Stimulated activated CD8-positive, alpha-beta memory T cell treated with anti-CD3 and anti-CD28 coated beads, Interleukin-2, amount 100 ng/mL, for 1 hour (primary cell): ENCODE results near the gene CD300H.
"Not testable (repeated sequence)": the region's sequence is repeated elsewhere in the genome, so short reads cannot be mapped to it uniquely, and the experiment has no call there.

Experiments used
- DNase-seq, 2 donors: peaks; one replicate each; pipeline ENCODE4 v3.0.0-alpha.2; 2020; ENCODE audit warnings: low read depth in 2 of 2

Gene CD300H

GRCh38 chr17:74584292-74585060 is 17.2 kb upstream of the CD300H start:
- DNase-seq = no peak

- DNase-seq = no peak
Observed at GRCh38 chr17:74582633-74583032, 15.3 kb upstream of the CD300H start.

- DNase-seq = no peak
Observed at GRCh38 chr17:74579900-74580299, 12.6 kb upstream of the CD300H start.

- no peak for DNase-seq
Observed at GRCh38 chr17:74578979-74579378, 11.7 kb upstream of the CD300H start.

DNA sequence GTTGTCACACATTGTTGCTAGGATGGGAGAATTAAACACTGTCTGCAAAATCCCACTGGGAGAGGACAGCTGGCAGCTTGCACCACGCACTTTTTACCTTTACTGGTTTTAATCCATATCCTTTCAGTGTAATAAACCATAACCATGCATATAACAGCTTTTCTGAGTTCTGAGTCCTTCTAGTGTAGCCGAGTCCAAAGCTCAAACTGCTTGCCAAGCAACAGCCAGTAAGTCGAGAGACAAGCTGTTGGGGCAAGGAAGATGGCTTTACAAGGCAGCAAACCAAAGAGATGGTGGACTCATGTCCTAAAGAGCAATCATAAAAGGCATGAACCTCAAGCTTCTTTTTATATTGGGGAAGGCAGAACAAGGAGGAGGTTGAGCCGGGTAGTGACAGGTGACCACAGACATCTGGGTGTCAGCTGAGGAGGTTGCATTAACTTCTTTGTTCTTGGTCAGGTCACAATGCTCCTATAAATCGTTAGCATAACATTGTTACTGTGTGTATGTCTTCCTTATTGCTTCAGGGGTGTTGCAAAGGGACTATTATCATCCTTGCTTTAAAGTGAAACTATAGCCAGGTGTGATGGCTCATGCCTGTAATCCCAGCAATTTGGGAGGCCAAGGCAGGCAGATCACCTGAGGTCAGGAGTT is 7.3 kb upstream of the CD300H start:
- DNase-seq = no peak

- not testable (repeated sequence) for DNase-seq
Observed at GRCh38 chr17:74573635-74574034, 6.3 kb upstream of the CD300H start.

GRCh38 chr17:74573169-74573568 is 5.9 kb upstream of the CD300H start:
- DNase-seq = no peak

DNA sequence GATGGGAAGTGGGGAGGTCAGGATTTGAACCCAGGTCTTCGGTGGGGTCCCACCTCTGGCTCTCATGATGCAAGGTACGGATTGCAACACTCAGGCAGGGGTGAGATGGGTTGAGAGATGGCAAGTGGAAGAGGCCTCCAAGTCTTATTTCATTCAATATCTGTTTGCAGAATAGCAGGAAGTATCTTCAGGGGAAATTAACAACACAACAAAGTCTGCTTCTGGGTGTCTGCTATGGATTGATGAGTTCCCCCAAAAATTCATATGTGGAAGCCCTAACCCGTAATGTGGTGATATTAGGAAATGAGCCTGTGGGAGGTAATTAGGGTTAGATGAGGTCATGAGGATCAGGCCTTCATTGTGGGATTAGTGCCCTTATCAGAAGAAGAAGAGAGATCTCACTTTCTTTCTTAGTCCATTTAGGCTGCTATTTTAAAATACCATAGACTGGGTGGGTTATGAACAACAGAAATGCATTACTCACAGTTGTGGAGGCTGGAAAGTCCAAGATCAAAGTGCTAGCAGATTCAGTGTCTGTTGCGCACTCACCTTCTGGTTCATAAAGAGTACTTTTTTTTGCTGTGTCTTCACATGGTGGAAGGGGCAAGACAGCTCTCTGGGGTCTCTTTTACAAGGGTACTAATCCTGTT is 4.4 kb upstream of the CD300H start:
- DNase-seq = no peak

DNA sequence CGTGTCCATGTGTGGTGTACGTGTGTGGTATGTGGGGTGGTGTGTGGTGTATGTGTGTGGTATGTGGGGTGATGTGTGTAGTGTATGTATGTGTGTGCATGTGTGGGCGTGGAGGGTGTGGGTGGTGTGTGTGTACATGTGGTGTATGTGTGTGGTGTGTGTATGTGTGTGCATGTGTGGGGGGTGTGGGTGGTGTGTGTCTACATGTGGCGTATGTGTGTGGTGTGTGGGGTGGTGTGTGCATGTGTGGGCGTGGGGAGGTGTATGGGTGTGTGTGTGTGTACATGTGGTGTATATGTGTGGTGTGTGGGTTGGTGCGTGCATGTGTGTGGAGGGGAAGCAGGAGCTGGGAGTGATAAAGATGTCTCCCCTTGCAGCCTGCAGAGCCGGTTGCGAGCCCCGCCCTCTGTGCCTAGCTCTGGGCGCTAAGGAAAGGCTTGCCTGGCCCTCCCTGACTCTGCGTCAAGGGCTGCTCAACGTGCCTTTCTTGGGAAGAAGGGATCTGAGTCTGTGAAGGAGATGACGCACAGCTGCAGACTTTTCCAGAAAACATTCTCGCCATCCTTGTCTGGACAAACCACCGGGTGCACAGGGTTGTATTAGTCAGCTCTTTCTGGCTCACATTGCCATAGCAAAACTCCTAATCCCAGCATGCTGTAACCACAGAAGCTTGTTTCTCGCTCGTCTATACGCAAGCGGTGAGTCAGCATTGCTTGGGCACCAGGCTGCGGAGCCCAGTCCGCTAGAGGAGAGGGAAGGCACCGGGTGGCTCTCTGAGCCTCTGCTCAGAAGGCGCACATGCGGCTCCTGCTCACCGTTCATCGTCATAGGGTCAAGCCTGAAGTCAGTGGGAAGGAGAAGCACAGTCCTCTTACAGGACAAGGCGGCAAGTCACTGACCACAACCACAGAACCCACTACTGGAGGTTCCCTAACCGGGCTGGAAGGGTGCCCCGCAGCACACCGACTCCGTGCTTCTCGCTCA is 2.0 kb upstream of the CD300H start:
- DNase-seq = no peak

DNA sequence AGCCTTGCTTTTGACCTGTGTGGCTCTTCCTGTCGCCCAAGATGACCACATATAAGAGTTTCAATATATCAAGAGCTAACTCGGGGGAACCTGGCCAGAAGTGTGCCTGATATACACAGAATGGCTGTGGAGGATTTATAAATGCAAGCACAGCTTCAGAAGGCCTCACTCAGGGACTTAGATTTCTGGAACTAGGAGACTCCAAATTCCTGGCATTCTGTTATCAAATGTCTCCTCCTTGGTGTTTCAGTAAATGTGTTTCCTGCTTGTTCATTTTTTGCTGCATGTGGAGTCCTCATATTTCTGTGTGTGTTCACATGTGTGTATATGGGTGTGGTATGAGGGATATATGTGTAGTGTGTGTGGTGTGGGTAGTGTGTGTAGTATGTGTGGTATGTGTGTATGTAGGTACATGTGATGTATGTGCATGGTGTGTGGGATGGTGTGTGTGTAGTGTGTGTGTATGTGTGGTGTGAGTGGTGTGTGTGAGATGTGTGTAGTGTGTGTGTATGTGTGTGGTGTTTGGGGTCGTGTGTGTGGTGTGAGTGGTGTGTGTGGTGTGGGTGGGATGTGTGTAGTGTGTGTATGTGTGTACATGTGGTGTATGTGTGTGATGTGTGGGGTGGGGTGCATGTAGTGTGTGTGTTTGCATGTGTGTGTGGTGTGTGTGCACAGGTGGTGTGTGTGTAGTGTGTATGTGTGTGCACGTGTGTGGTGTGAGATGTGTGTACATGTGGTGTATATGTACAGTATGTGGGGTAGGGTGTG is 981 bp upstream of the CD300H start:
- DNase-seq = no peak

DNA sequence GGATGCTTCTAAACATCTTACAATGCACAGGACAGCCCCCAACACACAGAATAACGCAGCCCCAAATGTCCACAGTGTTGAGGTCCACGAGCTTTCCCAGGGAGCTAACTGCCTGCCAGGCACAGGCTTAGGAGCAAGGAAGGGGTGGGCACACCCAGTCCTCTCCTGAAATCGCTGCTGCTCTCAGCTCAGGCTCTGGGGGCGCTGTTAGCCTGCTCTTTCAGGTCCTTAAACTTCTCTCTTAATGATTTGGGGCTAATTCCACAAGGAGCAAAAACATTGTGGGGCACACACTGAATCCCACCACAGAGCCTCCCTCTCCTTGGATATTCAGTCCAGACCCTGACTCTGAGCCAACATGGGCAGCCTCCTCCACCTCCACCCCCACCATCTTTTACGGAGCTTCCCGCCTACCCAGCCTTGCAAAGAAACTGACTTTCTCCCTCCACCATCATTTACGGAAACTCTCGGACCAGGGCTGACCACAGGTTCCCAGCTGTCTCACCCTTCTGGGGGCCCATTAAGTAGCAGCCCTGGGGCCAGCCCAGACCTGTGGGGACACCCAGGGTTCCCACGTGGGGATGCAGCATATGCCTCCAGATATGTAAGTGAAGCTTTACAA is 1.1 kb downstream of the CD300H start:
- DNase-seq = no peak

DNA sequence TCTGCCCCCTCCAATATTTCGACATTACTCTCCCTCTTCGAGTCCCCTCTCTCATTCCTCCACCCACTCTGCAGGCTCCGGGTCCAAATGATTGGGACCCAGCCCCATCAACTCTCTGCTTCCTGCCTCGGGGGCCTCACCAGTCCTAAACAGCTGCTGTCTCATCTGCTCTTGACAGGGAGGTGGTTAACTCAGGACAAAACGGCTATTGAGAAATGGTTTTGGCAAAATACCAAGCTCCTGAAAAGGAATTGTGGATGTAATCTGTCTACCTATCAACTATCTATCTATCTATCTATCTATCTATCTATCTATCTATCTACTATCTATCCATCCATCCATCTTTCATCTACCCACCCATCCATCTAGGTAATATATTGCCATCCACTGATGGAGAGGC is 2.2 kb downstream of the CD300H start:
- no peak for DNase-seq

- no peak for DNase-seq
Observed at GRCh38 chr17:74563358-74563757, 4.0 kb downstream of the CD300H start.

GRCh38 chr17:74561586-74561985 is 5.7 kb downstream of the CD300H start:
- DNase-seq = no peak

- no peak for DNase-seq
Observed at GRCh38 chr17:74558882-74559519, 8.3 kb downstream of the CD300H start.

DNA sequence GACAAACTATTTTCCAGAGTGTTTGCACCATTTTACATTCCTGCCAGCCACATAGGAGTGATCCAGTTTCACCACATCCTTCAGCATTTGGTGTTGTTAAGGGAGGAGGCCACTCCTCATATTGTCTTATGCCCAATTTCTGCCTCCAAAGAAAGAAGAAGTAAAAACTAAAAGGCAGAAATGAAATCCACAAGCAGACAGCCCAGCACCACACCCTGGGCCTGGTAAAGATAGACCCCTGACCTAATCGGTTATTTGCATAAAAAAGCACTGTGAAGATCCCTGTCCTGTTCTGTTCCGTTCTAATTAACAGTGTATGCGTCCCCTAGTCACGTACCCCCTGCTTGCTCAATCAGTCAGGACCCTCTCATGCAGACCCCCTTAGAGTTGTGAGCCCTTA is 8.9 kb downstream of the CD300H start:
- not testable (repeated sequence) for DNase-seq

DNA sequence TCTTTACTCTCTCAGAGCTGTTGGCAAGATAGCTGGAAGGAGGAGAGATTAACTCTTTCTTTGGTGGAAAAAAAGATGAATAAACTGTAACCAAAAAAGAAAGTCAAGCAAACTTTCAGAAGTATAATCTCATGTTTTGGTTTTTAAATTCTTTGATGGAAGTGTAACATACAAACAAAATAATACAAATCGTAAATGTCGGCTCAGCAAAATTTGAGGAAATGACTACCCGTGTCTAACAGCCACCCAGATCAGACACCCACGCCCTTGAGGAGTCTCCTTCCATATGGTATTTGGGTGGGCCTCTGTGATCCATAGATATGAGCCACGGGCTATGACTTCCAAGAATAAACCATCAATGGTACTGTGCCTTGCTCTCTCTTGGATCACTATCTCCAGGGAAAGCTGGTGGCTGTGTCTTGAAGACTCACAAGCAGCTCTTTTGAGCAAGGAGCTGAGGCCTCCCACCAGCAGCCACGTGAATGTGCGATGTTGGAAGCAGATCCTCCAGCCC is 11.8 kb downstream of the CD300H start:
- DNase-seq = no peak

- DNase-seq = no peak
Observed at GRCh38 chr17:74554909-74555308, 12.4 kb downstream of the CD300H start.

DNA sequence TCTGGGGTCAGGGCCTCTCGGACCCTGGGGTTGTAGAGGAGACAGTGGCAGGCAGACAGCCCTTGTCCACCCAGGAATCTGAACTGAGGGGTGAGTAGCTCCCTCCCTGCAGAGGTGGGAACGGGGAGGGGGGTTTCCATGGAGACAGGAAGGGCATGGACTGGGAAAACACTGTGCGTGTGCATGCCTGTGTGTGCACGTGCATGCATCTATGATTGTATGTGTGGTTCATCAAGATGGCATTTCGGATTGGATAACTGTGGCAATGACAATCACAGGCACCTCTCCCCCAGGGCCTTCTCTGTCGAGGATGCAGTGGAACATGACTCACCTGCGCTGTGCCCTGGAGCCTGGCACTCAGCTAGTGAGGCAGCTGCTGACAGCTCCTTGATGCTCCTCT is 15.3 kb downstream of the CD300H start:
- no peak for DNase-seq

GRCh38 chr17:74550602-74551001 is 16.7 kb downstream of the CD300H start:
- no peak for DNase-seq
